Skeletal muscle satellite cell (primary cell): Measurements from ENCODE around the gene CTDSPL.

Experiments used
- H3K27me3 ChIP-seq: 2 replicates; pipeline ENCODE4 v1.7.0; 2013; ENCODE audit warnings: low read length; ENCODE audit not compliant: control insufficient read depth, insufficient read depth
- H3K36me3 ChIP-seq: 2 replicates; pipeline ENCODE4 v1.7.0; 2013; ENCODE audit warnings: mild to moderate bottlenecking, control low read depth, low read length; ENCODE audit not compliant: insufficient read depth
- H3K4me1 ChIP-seq: 2 replicates; pipeline ENCODE4 v1.7.0; 2013; ENCODE audit warnings: low read length; ENCODE audit not compliant: control insufficient read depth, insufficient read depth
- H3K4me2 ChIP-seq: 2 replicates; pipeline ENCODE4 v1.7.0; 2013; ENCODE audit warnings: mild to moderate bottlenecking, low read length
- H3K4me3 ChIP-seq: 2 replicates; pipeline ENCODE4 v1.7.0; 2013; ENCODE audit warnings: low read length
- H3K9ac ChIP-seq: 2 replicates; pipeline ENCODE4 v1.7.0; 2013; ENCODE audit warnings: mild to moderate bottlenecking, low read depth, low read length, moderate library complexity
- H3K9me3 ChIP-seq: replicated peaks from 2 replicates; pipeline ENCODE4 v1.7.0; 2013; ENCODE audit warnings: mild to moderate bottlenecking, control low read depth, low read length

CTDSPL gene

GRCh38 chr3:37906734-37907282 is 45.1 kb downstream of the CTDSPL start:
- Histone ChIP-seq H3K4me1 (peaks cover 36% of the 10 kb centered on the region), H3K27me3 (no peaks in the 10 kb centered on the region), H3K9me3 (no peaks in the 10 kb centered on the region), H3K9ac (peak overlapping the region; percentile 30), H3K36me3 (no peaks in the 10 kb centered on the region), H3K4me3 (peak overlapping the region; percentile 9), H3K4me2 (peak overlapping the region; percentile 67)

- Histone ChIP-seq H3K9ac (no peak overlapping the region), H3K36me3 (peaks cover 4% of the 10 kb centered on the region), H3K4me1 (peaks cover 36% of the 10 kb centered on the region), H3K4me3 (no peak overlapping the region), H3K9me3 (no peaks in the 10 kb centered on the region), H3K27me3 (no peaks in the 10 kb centered on the region), H3K4me2 (no peak overlapping the region)
These were observed 45.7 kb downstream of the CTDSPL start for GRCh38 chr3:37907371-37907770.

- Histone ChIP-seq H3K4me1 (peaks cover 36% of the 10 kb centered on the region), H3K4me3 (no peak overlapping the region)
These were observed 46.2 kb downstream of the CTDSPL start for GRCh38 chr3:37907906-37908305.

GRCh38 chr3:37909067-37909911 is 47.6 kb downstream of the CTDSPL start:
- Histone ChIP-seq H3K4me1 (peaks cover 32% of the 10 kb centered on the region), H3K9me3 (no peaks in the 10 kb centered on the region), H3K9ac (no peak overlapping the region), H3K4me2 (no peak overlapping the region), H3K27me3 (no peaks in the 10 kb centered on the region), H3K4me3 (no peak overlapping the region), H3K36me3 (peaks cover 5% of the 10 kb centered on the region)

More at GRCh38 chr3:37907906-37908305, 46.2 kb downstream of the CTDSPL start:
- Histone ChIP-seq H3K4me2 (no peak overlapping the region), H3K27me3 (no peaks in the 10 kb centered on the region), H3K9ac (no peak overlapping the region), H3K9me3 (no peaks in the 10 kb centered on the region), H3K36me3 (peaks cover 5% of the 10 kb centered on the region)

- Histone ChIP-seq H3K4me1 (peaks cover 19% of the 10 kb centered on the region), H3K36me3 (peaks cover 6% of the 10 kb centered on the region), H3K27me3 (no peaks in the 10 kb centered on the region), H3K9me3 (no peaks in the 10 kb centered on the region), H3K4me2 (no peak overlapping the region), H3K4me3 (no peak overlapping the region), H3K9ac (no peak overlapping the region)
These were observed 49.2 kb downstream of the CTDSPL start for GRCh38 chr3:37910671-37911400.

- Histone ChIP-seq H3K4me2 (no peak overlapping the region), H3K4me3 (no peak overlapping the region), H3K9ac (no peak overlapping the region), H3K27me3 (no peaks in the 10 kb centered on the region), H3K4me1 (peaks cover 7% of the 10 kb centered on the region), H3K36me3 (peaks cover 7% of the 10 kb centered on the region), H3K9me3 (no peaks in the 10 kb centered on the region)
These were observed 50.5 kb downstream of the CTDSPL start for GRCh38 chr3:37912052-37912733.

GRCh38 chr3:37913522-37913921 is 51.8 kb downstream of the CTDSPL start:
- Histone ChIP-seq H3K36me3 (peaks cover 7% of the 10 kb centered on the region), H3K9me3 (no peaks in the 10 kb centered on the region), H3K4me1 (peaks cover 7% of the 10 kb centered on the region), H3K9ac (no peak overlapping the region), H3K4me3 (no peak overlapping the region), H3K4me2 (no peak overlapping the region), H3K27me3 (no peaks in the 10 kb centered on the region)

GRCh38 chr3:37916685-37917084 is 55.0 kb downstream of the CTDSPL start:
- no peaks in the 10 kb centered on the region for H3K4me1 ChIP-seq
- H3K27me3 ChIP-seq = no peaks in the 10 kb centered on the region
- H3K4me2 ChIP-seq = no peak overlapping the region
- H3K36me3 ChIP-seq = peaks cover 7% of the 10 kb centered on the region
- H3K9me3 ChIP-seq = no peaks in the 10 kb centered on the region
- H3K4me3 ChIP-seq = no peak overlapping the region
- no peak overlapping the region for H3K9ac ChIP-seq

GRCh38 chr3:37918627-37919026 is 56.9 kb downstream of the CTDSPL start:
- Histone ChIP-seq H3K4me1 (peaks cover 13% of the 10 kb centered on the region), H3K9me3 (no peaks in the 10 kb centered on the region), H3K27me3 (no peaks in the 10 kb centered on the region), H3K36me3 (peaks cover 2% of the 10 kb centered on the region), H3K4me2 (no peak overlapping the region), H3K9ac (no peak overlapping the region), H3K4me3 (no peak overlapping the region)

GRCh38 chr3:37920156-37920699 is 58.5 kb downstream of the CTDSPL start:
- Histone ChIP-seq H3K9me3 (no peaks in the 10 kb centered on the region), H3K4me2 (no peak overlapping the region), H3K36me3 (peaks cover 2% of the 10 kb centered on the region), H3K9ac (no peak overlapping the region), H3K4me1 (peaks cover 27% of the 10 kb centered on the region), H3K4me3 (no peak overlapping the region), H3K27me3 (no peaks in the 10 kb centered on the region)

GRCh38 chr3:37921025-37921424 is 59.3 kb downstream of the CTDSPL start:
- peaks cover 27% of the 10 kb centered on the region for H3K4me1 ChIP-seq

More at GRCh38 chr3:37921025-37921424, 59.3 kb downstream of the CTDSPL start:
- Histone ChIP-seq H3K36me3 (no peaks in the 10 kb centered on the region), H3K4me3 (no peak overlapping the region), H3K4me2 (no peak overlapping the region), H3K9me3 (no peaks in the 10 kb centered on the region), H3K27me3 (no peaks in the 10 kb centered on the region), H3K9ac (no peak overlapping the region)
